Activated CD8-positive, alpha-beta memory T cell treated with anti-CD3 and anti-CD28 coated beads for 48 hours (primary cell): ENCODE results near the gene GOLGA1.
"Not testable (repeated sequence)": the region's sequence is repeated elsewhere in the genome, so short reads cannot be mapped to it uniquely, and the experiment has no call there.

ENCODE experiments used
- DNase-seq, 3 experiments: peaks; one replicate each; pipeline ENCODE4 v3.0.0-alpha.2; 2020; ENCODE audit warnings: low read depth in 2 of 3, low spot score in 2 of 3

GOLGA1 gene

DNA sequence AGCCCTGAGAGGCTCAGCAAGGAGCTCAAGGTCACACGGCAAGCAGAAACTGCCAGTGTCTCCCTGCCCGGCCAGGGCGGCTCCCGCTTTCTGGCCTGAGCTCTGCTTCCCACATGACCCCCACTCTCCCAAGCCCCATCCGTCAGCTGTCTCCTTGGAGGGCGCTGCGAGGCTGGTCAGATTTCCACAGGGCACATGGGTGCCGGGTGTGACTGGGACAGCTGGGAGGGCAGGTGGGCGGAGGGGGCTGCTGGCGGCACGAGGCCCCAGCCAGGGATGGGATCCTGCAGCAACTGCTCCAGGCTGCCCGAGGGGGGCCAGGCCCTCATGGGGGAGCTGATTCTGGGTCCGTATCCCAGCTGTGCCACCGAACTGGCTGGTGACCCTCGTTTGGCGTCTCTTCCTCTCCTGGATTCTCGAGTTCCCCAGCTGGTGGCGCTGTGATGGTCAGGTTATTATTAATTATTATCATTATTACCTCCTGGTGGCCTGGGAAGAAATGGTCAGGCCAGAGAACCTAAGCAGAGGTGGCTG is 100.5 kb downstream of the GOLGA1 start:
- no peak for DNase-seq

DNA sequence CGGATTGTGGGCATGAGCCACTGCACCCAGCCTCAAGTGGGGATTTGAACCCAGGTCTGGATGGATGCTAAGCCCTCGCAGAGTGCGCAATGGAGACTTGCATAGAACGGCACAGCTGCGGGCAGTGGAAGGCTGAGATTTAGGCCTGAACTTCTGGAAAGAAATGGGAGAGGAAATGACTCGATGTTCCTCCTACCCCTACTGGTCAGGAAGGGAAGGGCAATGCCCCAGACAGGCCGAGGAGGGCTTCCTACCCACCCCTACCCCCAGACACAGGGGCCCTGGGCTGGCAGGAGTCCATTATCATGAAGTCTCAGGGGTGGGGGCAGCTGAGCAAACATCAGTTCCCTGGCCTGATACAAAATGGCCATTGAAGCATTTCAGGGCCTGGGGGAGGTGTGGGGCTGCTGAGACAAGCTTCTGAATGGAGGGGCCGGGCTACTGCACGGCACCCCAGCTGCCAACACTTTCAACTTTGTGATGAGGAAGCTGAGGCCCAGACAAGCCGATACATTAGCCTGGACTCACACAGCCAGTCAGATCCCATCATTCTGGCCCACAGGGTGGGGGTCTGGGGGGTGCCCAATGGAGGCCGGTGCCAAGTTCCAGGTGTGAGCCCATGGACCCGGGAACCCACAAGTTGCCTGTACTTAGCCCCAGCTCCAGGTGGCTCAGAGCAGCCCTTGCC is 101.1 kb downstream of the GOLGA1 start:
- no peak for DNase-seq

GRCh38 chr9:124838567-124839275 is 102.2 kb downstream of the GOLGA1 start:
- DNase-seq, result not testable (repeated sequence)

DNA sequence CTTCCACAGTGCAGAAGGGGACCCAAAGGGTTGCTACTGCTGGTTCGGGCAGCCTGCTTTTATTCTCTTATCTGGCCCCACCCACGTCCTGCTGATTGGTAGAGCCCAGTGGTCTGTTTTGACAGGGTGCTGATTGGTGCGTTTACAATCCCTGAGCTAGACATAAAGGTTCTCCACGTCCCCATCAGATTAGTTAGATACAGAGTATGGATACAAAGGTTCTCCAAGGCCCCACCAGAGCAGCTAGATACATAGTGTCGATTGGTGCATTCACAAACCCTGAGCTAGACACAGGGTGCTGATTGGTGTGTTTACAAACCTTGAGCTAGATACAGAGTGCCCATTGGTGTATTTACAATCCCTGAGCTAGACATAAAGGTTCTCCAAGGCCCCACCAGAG is 102.8 kb downstream of the GOLGA1 start:
- DNase-seq, result not testable (repeated sequence)

DNA sequence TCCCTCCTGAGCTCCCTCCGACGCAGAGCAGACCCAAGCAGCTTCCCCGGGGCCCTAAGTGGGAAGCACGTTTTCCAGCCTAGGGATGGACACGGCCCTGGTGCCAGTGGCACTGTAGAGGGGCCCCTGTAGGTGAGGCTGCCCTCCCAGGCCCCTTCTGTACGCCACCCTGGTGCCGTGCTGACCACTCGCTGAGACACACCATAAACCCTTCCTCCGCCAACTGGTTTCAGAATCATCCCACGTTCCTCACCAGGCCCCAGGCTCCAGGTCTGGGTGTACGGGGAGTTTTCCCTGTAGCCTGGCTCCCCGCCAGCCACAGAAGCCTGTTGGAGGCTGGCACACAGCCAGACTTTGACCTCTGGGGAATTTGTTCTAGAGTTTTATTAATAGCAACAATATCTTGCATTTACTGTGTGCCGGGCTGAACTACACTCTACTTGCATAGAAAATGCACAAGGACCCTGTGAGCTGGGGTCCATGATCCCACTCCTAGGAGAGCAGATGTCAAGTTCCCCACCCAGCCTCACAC is 105.8 kb downstream of the GOLGA1 start:
- no peak for DNase-seq

- no peak for DNase-seq
These were observed 106.3 kb downstream of the GOLGA1 start for GRCh38 chr9:124834591-124834990.

DNA sequence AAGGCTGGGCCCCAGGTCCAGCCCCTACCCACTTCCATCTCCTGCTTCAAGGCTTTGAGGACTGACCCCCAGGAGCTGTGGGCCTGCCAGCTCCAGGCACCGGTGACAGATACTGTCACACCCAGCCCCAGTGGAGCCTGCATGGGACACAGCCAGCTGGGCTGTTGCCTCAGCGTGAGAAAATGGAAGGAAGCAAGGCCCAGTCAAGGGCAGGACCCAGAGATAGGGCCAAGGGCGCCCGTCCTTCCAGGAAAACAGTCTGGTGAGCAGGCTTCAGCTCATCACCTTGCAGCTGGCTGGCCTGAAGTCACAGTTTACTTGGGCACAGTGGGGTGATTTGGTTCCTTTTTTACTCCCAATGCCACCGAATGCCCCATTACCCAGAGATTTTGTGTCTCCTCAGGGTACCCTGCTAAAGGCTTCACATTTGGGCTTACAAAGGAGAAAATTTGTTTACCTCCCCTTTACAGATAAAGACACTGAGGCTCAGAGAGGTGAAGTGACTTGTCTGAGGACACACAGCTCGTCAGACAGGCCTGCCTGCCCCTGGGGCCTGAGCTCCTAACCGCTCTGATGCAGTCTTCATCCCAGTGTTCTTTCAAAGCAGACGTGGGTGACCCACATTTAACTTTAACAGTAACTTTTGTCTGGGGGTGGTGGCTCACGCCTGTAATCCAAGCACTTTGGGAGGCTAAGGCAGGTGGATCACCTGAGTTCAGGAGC is 109.1 kb downstream of the GOLGA1 start:
- DNase-seq, result no peak

- no peak for DNase-seq
These were observed 110.3 kb downstream of the GOLGA1 start for GRCh38 chr9:124830593-124830992.

DNA sequence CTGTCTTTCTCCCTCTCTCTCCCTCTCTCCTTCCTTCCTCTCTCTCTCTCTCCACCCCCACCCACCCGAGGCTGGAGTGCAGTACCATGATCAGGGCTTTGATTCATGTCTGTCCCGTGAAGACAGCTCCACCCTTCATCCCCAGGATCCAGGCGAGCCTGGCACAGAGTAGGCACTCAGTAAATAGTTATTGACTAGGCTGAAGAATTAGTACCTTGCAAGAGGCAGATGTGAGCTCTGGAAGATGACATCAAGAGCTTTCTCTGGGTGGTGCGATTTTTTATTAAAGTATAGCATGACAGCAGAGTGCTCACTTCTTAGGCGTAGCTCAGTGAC is 111.6 kb downstream of the GOLGA1 start:
- DNase-seq, result no peak

DNA sequence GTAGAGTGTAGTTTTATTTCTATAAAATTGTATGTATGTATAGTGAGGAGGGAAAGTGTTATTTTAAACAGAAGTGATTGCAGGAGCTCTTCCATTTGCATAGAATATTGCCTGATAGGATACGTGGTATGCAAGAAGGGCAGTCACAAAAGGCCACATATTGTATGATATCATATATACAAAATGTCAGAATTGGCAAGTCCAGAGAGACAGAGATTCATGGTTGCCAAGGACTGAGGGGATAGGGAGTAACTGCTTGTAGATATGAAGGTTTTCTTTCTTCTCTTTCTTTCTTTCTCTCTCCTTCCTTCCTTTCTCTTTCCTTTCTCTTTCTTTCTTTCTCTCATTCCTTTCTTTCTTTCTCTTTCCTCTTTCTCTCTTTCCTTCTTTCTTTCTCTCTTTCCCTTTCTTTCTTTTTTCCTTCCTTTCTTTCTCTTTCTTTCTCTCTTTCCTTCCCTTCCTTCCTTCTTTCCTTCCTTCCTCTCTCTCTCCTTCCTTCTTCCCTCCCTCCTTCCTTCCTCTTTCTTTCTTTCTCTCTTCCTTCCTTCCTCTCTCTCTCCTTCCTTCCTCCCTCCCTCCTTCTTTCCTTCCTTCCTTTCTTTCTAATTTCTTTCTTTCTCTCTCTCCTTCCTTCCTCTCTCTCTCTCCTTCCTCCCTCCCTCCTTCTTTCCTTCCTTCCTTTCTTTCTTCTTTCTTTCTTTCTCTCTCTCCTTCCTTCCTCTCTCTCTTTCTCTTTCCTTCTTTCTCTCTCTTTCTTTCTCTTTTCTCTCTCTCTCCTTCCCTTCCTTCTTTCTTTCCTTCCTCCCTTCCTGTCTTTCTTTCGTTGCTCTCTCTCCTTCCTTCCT is 112.2 kb downstream of the GOLGA1 start:
- DNase-seq, result no peak
